ENCODE data around the gene APMAP.

APMAP gene

GRCh38 chr20:24963672-24964505 is 28.7 kb downstream of the APMAP start:
- DNase-seq: no peak

GRCh38 chr20:24962510-24962909 is 30.0 kb downstream of the APMAP start:
- no peak for DNase-seq

- no peak for DNase-seq
These were observed 30.4 kb downstream of the APMAP start for GRCh38 chr20:24962182-24962492.

- no peak for DNase-seq
These were observed 31.0 kb downstream of the APMAP start for GRCh38 chr20:24961384-24962181.

GRCh38 chr20:24960861-24961260 is 31.7 kb downstream of the APMAP start:
- DNase-seq: no peak

GRCh38 chr20:24960302-24960801 is 32.2 kb downstream of the APMAP start:
- no peak for DNase-seq

GRCh38 chr20:24959591-24960301 is 32.8 kb downstream of the APMAP start:
- no peak for DNase-seq

- DNase-seq: no peak
These were observed 33.8 kb downstream of the APMAP start for GRCh38 chr20:24958506-24959385.

- no peak for DNase-seq
These were observed 35.1 kb downstream of the APMAP start for GRCh38 chr20:24957326-24958016.

- no peak for DNase-seq
These were observed 36.3 kb downstream of the APMAP start for GRCh38 chr20:24956001-24956841.

- DNase-seq: no peak
These were observed 37.5 kb downstream of the APMAP start for GRCh38 chr20:24955045-24955444.

- no peak for DNase-seq
These were observed 38.0 kb downstream of the APMAP start for GRCh38 chr20:24954566-24954965.

- DNase-seq: no peak
These were observed 38.4 kb downstream of the APMAP start for GRCh38 chr20:24954151-24954550.

GRCh38 chr20:24953621-24954133 is 38.9 kb downstream of the APMAP start:
- no peak for DNase-seq

- DNase-seq: no peak
These were observed 39.4 kb downstream of the APMAP start for GRCh38 chr20:24953209-24953575.

GRCh38 chr20:24952376-24953208 is 40.0 kb downstream of the APMAP start:
- DNase-seq: no peak

GRCh38 chr20:24951536-24952083 is 40.9 kb downstream of the APMAP start:
- DNase-seq: no peak

- DNase-seq: no peak
These were observed 41.6 kb downstream of the APMAP start for GRCh38 chr20:24950836-24951525.
